GM12872 (cell line): Measurements from ENCODE around the gene VARS2.

Source experiments
- TF ChIP-seq, protein P1 (sequence below): IDR thresholded peaks from 3 replicates; pipeline ENCODE4 v1.5.1; 2011; ENCODE audit warnings: low read depth, mild to moderate bottlenecking, low read length, moderate library complexity; ENCODE audit not compliant: insufficient read depth

The VARS2 gene

GRCh38 chr6:30897882-30898281 is 16.2 kb upstream of the VARS2 start:
- TF ChIP-seq, protein P1, sequence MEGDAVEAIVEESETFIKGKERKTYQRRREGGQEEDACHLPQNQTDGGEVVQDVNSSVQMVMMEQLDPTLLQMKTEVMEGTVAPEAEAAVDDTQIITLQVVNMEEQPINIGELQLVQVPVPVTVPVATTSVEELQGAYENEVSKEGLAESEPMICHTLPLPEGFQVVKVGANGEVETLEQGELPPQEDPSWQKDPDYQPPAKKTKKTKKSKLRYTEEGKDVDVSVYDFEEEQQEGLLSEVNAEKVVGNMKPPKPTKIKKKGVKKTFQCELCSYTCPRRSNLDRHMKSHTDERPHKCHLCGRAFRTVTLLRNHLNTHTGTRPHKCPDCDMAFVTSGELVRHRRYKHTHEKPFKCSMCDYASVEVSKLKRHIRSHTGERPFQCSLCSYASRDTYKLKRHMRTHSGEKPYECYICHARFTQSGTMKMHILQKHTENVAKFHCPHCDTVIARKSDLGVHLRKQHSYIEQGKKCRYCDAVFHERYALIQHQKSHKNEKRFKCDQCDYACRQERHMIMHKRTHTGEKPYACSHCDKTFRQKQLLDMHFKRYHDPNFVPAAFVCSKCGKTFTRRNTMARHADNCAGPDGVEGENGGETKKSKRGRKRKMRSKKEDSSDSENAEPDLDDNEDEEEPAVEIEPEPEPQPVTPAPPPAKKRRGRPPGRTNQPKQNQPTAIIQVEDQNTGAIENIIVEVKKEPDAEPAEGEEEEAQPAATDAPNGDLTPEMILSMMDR, result no peak

DNA sequence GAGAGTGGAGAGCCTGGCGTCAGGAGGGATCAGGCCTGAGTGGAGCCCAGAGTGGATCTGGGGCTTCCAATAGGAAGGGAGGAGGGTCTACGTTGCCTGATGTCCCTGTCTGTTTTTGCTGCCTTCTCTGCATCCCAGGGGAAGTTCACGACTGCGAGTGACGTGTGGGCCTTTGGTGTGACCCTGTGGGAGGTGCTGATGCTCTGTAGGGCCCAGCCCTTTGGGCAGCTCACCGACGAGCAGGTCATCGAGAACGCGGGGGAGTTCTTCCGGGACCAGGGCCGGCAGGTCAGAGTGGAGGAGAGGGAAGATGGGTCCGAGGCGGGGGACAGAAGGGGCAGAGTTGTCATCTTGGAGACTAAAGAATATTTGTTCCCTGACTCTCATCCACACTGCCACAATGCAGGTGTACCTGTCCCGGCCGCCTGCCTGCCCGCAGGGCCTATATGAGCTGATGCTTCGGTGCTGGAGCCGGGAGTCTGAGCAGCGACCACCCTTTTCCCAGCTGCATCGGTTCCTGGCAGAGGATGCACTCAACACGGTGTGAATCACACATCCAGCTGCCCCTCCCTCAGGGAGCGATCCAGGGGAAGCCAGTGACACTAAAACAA is 15.2 kb upstream of the VARS2 start:
- TF ChIP-seq, protein P1, result no peak

DNA sequence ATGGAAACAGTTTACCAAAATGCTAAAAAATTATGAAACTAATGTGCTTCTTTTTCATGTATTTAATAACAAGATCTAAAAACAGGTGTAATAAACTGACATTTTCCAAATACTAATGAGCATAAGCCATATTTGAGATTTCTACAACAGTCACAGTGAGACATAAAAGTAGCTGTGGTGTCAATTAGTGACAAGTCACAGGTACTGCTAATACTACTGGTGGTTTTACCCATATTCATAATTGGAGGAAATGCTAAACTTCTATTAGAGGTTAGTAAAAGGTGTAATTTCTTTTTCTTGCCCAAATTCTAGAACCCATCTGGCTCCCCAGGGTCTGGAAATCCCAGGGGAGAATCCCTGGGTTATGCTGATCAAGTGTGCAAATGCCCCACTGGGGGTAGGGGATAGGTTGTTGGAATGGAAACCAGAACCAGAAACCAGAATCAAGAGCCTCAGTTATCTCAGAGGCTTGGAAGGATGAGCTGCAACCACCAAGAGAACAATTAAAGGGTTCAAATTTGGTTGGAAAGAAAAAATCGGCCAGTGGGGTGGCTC is 13.1 kb upstream of the VARS2 start:
- TF ChIP-seq, protein P1, result no peak

- TF ChIP-seq, protein P1, result no peak
Observed at GRCh38 chr6:30901436-30901835, 12.6 kb upstream of the VARS2 start.

DNA sequence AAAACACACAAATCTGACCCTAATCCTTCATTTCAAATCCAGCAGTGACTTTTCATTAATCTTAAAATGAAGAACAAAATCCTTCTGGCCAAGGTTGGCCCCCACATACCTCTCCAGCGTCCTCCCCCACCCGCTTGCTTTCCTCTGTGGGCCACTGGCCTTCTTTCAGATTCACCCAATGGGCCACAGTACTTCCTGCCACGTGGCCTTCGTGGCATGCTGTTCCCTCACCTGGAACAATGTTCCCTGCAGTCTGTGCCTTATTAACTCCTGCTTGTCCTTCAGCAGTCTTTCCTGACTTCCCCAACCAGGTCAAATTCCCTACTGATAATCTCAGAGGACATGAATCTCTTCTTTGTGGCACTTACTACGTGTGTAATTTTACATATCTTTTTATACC is 11.3 kb upstream of the VARS2 start:
- TF ChIP-seq, protein P1, result no peak

- TF ChIP-seq, protein P1, result no peak
Observed at GRCh38 chr6:30903236-30903635, 10.8 kb upstream of the VARS2 start.

- TF ChIP-seq, protein P1, result no peak
Observed at GRCh38 chr6:30907758-30908591, 6.1 kb upstream of the VARS2 start, which contains the start of gene GTF2H4. GTF2H4 (plus strand) TSS chr6:30908207.
